PC-9 (cell line): ENCODE data around the gene IKBKG.

Experiments used
- EZH2 ChIP-seq: fragments of 200-600 bp; sonication (generic); IDR thresholded peaks from 2 replicates; pipeline ENCODE4 v1.8.0; 2017; ENCODE audit warnings: antibody characterized with exemption, low read depth
- TF ChIP-seq, protein P1 (sequence below): fragments of 200-600 bp; sonication (generic); conservative IDR thresholded peaks from 2 replicates; pipeline ENCODE4 v1.6.1; 2017; ENCODE audit warnings: mixed run types, antibody characterized with exemption, mild to moderate bottlenecking, moderate library complexity

DNA sequence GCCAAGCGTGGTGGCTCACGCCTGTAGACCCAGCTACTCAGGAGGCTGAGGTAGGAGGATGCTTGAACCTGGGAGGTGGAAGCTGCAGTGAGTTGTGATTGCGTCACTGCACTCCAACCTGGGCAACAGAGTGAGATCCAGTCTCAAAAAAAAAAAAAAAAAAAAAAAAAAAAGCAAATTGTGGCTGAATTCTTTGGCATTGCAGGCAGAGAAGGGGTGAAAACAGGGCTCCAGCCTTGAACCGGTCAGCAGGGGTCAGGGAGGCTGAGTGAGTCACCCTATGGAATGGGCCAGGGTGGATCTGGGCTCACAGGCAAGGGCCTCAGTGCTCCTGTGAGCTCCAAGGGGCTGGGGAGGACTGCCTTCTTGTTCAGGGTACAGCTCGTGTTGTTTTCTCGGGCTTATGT, 18.2 kb upstream of the IKBKG start:
- TF ChIP-seq, protein P1, sequence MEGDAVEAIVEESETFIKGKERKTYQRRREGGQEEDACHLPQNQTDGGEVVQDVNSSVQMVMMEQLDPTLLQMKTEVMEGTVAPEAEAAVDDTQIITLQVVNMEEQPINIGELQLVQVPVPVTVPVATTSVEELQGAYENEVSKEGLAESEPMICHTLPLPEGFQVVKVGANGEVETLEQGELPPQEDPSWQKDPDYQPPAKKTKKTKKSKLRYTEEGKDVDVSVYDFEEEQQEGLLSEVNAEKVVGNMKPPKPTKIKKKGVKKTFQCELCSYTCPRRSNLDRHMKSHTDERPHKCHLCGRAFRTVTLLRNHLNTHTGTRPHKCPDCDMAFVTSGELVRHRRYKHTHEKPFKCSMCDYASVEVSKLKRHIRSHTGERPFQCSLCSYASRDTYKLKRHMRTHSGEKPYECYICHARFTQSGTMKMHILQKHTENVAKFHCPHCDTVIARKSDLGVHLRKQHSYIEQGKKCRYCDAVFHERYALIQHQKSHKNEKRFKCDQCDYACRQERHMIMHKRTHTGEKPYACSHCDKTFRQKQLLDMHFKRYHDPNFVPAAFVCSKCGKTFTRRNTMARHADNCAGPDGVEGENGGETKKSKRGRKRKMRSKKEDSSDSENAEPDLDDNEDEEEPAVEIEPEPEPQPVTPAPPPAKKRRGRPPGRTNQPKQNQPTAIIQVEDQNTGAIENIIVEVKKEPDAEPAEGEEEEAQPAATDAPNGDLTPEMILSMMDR, result no peak
- TF ChIP-seq EZH2, result no peak
